Right lobe of liver (tissue), 4 donors: ENCODE data around the gene HOXD11.

Source experiments
- POLR2A ChIP-seq: fragments of 450-650 bp; IDR thresholded peaks from one replicate; pipeline ENCODE4 v1.6.1; 2017; ENCODE audit warnings: antibody characterized with exemption, mild to moderate bottlenecking
- TF ChIP-seq, protein P1 (sequence below), 4 donors: fragments of 200-600 bp in 3 of 4; fragments of 450-650 bp in 1 of 4; IDR thresholded peaks; one replicate each; pipeline versions ENCODE4 v1.5.1 to v1.8.0; 2016 to 2022; ENCODE audit warnings: antibody characterized with exemption in 4 of 4, mild to moderate bottlenecking in 2 of 4
- donor health status: DM: no; HTN: no; CAD: no.
- donor health status: DM: no; HTN: no; CAD: no.
- donor health status: DM: no; HTN: yes; CAD: no.

- TF ChIP-seq, protein P1, sequence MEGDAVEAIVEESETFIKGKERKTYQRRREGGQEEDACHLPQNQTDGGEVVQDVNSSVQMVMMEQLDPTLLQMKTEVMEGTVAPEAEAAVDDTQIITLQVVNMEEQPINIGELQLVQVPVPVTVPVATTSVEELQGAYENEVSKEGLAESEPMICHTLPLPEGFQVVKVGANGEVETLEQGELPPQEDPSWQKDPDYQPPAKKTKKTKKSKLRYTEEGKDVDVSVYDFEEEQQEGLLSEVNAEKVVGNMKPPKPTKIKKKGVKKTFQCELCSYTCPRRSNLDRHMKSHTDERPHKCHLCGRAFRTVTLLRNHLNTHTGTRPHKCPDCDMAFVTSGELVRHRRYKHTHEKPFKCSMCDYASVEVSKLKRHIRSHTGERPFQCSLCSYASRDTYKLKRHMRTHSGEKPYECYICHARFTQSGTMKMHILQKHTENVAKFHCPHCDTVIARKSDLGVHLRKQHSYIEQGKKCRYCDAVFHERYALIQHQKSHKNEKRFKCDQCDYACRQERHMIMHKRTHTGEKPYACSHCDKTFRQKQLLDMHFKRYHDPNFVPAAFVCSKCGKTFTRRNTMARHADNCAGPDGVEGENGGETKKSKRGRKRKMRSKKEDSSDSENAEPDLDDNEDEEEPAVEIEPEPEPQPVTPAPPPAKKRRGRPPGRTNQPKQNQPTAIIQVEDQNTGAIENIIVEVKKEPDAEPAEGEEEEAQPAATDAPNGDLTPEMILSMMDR (IDR thresholded peaks at IDR 0.05), result peak in 1 of 4 donors; percentile 5
- no peak for TF ChIP-seq POLR2A
Observed at GRCh38 chr2:176067589-176068418, 39.3 kb upstream of the HOXD11 start.
